DMS153 (cell line): ENCODE data around the gene PDCD1.

Experiments used
- DNase-seq: peaks from one replicate; lab custom pipeline; 2025; lab: John Stamatoyannopoulos, UW

PDCD1 gene

DNA sequence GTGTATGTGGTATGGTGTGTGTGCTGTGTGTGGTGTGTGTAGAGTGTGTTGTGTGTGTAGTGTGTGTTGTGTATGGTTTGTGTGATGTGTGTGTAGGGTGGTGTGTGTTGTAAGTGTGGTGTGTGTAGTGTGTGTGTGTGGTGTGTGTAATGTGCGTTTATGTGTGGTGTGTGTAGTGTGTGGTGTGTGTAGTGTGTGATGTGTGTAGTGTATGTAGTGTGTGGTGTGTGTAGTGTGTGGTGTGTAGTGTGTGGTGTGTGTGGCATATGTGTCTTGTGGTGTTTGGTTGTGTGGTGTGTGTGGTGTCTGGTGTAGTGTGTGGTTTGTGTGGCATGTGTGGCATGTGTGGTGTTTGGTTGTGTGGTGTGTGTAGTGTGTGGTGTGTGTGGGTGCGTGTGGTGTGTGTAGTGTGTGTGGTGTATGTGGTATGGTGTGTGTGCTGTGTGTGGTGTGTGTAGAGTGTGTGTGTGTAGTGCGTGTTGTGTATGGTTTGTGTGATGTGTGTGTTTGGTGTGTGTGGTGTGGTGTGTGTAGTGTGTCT is 6.8 kb upstream of the PDCD1 start:
- DNase-seq: no peak

DNA sequence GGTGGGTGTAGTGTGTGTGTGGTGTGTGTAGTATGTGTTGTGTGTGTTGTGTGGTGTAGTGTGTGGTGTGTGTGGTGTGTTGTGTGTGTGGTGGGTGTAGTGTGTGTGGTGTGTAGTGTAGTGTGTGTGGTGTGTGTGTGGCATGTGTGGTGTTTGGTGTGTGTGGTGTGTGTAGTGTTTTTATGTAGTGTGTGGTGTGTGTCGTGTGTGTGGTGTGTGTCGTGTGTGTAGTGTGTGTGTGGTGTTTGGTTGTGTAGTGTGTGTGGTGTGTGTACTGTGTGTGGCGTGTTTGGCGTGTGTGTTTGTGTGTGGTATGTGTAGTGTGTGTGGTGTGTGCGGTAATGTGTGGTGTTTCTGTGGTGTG is 6.1 kb upstream of the PDCD1 start:
- no peak for DNase-seq

DNA sequence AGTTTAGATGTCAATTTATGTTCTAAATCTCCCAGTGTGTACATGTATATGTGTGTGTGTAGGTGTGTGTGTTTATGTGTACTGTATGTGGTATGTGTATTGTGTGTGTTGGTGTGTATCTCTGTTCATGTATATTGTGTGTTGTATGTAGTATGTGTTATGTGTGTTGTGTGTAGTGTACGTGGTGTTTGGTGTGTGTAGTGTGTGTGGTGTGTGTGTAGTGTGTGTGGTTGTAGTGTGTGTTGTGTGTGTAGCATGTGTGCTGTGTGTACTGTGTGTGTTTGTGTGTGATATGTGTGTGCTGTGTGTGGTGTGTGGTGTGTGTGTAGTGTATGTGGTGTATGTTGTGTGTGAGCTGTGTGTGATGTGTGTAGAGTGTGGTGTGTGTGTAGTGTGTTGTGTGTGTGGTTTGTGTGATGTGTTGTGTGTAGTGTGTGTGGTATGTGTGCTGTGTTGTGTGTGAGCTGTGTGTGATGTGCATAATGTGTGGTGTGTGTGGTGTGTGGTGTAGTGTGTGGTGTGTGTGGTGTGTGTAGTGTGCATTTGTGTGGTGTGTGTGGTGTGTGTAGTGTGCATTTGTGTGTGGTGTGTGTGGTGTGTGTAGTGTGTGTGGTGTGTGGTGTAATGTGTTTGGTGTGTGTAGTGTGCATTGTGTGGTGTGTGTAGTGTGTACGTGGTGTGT is 5.6 kb upstream of the PDCD1 start:
- DNase-seq: no peak

DNA sequence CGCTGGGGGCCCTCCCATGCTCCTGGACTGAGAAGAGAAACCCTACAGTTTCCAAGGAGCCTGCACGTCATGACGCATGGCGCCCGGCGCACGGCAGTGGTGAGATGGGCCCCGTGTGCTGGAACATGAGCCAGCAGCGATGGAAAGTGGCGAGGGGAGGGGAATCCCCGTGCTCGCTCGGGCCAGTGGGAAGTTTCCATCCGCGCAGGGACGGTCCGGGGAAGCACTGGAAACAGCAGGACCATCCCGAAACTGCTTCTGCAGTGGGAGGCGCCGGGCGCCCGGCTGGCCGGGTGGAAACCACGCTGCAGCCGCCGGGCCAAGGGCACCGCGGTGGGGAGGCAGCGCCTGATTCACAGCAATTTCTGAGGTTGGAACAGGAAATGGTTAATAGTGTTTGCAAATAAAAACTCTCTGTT is 4.9 kb upstream of the PDCD1 start:
- DNase-seq: no peak

DNA sequence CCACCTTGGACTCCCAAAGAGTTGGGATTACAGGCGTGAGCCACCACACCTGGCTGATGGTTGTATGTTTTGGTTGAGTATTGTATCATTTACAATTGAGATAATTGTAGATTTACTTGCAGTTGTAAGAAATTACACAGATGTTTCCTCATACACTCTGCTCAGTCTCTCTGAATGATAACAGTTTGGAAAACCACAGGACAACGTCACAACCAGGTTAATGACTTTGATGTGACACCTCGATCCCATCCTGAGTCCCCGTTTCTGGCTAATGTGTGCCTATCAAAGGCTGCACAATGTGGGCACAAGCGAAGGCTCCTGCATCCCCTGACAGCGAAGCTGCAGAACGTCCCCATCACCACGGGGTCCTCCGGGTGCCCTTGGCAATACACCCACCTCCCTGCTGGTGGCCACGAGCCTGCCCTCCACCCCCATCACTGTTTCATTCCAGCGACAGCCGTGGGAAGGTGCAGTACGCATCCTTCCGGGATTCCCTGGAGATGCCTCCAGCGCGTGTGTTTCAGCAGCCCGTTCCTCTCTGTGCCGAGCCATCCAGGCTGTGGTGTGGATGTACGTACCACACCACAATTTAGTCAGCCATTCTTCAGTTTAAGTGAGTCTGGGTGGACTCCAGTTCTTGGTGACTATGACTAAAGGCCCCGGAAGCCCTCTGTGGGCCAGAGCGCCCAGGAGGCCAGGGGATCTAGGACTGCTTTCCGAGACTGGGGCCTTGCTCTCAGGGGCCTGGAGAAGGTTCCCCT is 4.3 kb upstream of the PDCD1 start:
- DNase-seq: no peak

DNA sequence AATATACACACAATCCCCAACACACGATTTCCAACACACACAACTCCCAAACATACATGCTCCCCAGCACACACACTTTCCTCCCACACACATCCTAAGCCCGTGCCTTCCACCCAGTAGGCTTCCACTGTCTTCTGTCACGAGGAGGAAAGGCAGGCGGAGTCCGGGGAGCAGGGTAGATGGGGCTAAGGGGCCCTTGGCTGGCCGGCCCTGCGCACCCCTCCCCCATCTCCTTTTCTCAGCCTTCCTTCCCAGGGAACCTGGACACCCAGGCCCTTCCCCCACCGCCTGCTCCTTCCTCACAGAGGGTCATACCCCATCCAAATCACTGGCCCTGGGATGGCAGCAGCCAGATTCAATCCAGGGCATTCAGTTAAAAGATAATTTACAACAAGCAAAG is 3.4 kb upstream of the PDCD1 start:
- no peak for DNase-seq

DNA sequence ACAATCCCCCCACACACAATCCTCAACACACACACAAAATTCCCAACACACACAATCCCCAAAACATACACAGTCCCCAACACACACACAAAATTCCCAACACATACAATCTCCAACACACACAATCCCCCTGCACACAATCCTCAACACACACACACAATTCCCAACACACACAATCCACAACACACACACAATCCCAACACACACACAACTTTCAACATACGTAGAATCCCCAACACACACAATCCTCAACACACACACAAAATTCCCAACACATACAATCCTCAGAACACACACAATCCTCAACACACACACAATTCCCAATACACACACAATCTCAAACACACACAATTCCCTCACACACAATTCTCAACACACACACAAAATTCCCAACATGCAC is 2.6 kb upstream of the PDCD1 start:
- DNase-seq: no peak

DNA sequence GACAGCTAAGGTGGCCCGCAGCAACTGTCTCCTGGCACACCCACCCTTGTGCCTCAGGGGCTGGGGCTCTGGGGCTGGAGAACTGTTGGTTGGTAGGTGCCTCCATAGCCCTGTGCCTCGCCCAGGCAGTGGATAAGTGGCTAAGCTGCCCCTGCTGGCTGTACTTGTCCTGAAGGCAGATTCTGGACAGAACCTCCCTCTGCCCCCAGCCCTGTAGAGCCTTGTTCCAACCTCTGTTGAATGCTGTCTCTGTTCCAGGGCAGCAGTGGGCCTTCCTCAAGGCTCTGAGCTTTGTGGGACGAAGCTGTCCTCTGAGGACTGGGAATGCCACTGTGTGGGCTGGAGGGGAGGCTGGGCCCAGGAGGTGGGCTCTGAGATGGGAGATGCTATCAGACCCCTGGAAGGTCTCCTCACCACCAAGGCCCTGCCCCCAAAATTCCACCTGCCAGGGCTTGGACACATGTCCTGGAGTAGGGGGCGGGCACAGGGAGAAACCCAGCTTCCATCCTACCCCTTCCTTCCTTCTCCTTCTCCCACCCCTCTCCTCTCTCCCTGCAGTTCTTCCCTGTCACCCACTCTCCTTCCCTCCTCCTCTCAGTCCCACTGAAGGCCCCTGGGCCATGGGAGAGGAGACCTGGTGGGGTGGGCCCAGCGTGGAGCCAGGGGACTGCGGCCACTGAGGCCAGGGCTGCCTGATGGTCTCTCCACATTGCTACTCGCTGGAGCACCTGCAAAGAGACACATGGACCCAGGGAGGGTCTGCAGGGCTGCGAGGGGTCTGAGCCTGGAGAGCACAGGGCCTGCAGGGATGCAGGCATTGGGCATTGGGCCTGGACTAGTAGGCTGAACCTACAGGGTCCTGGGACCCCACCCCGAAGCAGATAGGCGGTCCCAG is 1.7 kb upstream of the PDCD1 start:
- DNase-seq: no peak

DNA sequence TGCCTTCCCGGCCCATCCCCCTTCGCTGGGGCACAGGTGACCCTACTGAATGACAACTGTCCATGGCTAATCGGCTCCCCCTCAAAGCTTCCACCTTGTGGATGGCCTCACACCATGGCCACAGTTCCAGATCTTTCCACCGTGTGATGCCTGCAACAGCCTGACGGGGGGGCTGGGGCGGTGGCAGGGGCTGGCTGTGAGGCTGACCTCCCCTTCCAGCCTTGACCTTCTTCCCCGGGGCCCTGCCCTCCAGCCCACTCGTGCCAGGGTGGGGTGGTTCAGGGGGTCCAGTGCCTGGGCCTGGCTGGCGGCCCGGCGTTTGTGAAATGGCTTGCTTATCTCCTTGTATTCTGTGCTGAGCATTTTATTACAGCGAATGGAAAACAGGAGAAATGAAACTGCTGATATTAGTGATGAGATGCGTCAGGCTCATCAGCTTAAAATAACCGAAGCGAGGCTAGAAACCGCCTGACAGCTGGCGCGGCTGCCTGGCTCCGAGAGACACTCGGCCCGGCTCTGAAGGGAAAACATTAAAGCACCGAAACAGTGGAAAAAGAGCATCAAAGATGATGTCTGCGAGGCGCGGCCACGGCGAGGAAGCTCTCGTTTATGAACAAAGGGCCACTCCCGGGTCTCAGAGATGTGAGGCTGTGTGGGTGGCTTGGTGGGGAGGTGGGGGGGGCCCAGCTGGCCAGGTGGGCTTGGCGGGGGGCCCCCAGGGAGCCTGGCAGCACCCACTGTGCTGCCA is 916 bp upstream of the PDCD1 start:
- DNase-seq: no peak

DNA sequence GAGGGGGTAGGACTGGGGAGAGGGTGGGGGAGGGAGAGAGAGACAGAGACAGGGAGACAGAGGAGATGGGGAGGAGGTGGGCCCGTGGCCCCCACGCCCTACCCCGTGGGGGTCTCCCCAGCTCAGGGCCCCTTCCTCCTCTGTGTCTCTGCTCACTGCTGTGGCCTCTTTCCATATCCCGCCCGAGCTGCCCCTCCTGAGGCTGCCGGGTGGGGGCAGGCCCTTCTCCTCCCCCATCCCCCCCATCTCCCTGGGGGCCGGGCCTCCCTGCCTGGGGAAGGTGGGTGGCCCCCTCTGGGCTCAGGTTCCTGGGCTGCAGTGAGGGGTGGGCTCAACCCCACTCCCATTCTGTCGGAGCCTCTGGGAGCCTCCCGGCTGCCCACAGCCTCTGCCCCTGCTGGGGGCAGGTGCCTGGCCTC is 332 bp upstream of the PDCD1 start:
- no peak for DNase-seq

DNA sequence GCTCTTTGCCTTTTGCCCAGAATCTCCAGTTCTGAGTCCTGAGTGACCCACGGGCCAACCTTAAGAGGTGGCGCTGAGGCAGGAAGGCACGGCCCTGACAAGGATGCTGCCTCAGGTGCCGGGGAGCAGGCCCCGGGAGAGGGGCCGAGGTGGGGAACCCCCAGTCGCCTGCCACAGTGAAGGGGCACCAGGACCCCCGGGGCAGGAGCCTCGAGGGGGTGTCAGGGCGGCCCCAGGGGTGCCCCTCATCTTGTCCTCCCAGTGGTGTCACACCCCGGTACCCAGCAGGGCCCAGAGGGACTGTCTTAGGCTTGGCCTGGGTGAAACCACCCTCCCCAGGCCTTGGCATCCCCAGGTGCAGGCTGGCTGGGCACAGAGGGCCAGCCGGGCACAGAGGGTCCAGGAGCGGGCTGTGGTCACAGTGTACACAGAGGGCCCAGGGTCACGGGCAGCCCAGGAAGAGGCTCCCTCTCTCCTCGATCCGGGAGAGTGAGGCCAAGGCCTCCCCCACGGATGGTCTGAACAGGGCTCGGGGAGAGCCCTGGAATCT is 1.0 kb downstream of the PDCD1 start:
- no peak for DNase-seq

DNA sequence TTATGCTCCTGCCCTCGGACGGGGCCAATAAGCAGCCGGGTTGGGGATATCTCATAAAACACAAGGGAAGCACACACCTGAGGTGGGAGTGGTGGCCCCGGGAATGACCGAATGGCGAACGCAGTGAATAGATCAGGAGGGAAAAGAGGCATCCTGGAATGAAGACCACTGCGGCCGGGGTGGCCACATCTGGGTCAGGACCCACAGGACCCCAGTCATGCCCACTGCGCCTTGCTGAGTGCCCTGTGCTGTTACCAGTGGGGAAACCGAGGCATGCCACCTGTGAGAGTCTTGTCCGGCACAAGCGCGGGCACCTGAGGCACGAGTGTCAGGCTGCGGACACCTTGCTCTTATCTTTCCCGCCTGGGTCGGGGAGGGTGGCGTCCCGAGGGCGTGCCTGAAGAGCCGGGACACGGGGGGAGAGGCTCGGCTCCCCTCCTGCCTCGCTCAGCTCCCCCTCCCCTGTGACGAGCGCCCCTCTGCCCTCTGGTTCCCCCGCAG is 1.6 kb downstream of the PDCD1 start:
- no peak for DNase-seq

DNA sequence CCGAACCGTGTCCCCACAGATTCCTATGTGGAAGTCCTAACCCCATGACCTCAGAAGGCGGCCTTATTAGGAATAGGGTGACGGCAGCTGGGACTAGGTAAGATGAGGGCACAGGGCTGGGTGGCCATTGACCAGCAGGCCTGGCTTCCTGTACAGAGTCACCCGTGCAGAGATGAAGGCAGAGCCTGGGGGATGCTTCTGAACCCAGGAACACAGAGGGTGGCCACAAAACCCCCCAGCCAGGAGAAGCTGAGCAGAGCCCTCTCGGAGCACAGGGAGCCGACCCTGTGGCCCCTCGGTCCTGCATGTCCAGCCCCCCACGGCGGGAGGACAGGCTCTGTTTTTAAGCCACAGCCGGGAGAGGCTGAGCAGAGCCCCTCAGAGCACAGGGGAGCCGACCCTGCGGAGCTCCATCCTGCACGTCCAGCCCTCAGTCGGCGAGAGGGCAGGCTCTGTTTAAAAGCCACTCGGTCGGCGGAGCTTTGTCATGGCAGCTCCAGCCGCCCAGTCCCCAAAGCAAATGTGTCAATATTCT is 2.7 kb downstream of the PDCD1 start:
- DNase-seq: no peak

DNA sequence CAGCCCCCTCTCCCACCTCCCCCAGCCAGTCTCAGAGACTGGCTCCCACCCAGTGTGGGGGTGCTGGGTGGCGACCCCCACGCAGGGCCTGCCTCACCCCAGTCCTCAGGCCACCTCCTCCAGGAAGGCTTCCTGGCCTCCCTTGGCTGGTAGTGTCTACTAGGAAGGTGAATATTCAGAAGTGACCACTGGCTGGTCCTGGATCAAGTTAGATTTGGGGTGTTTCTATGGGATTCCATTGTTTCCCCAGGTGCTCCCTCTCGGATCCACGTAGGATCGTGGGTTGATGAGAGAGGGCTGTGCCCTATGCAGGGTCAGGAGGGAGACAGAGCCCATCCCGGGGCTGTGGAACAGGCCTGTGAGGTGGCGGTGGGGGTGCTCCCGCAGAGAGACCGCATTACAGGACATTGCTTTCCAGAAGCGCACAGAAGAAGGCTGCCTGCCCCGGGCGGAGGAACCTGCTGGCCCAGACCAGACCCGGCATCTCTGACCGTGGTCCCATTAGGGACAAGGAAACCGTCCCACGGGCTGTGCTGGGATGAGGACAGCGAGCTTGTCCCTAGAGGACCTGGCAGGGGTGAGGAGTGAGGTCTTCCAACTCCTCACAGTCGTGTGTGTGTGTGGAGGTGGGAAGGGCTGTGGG is 3.3 kb downstream of the PDCD1 start:
- no peak for DNase-seq

DNA sequence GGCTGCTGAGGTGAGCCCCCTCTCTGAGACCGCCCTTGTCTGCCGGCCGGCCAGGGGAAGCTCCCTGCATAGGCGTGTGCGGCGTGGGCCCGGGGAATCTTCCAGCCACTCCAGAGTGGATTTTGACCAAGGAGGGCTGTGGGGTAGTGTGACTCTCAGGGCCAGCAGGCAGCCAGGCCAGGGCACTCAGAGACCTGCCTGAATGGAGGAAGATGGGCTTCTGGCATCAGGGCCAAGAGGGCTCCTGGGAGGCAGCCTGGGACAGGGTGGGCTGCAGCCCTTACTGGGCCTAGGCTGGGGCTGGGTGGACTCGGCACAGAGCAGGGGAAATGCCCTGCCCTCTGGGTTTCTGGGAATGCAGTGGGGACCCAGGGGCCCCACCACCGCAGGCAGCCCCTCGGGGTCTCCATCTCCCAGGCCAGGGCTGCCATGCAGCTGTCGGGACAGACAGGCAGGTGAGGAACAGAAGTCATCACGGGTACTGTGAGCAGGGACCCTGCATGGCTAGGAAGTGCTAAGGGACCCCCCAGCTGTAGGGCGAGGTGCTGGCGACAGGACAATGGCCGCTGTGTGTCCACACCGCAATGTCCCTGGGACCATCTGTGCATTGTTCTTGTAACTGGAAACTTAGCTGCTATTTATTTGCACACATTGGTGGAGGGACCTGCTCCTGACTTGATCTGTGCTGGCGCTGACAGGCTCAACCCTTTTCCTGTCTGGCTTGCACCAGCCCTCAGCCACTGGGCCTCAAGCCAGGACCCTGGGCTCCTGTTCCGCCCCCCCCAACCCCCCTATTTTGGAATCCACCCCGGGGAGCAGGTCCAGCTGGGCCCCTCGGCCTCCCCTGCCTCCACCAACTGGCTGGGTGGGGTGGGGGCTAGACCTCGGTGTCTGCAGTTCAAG is 4.1 kb downstream of the PDCD1 start:
- no peak for DNase-seq

DNA sequence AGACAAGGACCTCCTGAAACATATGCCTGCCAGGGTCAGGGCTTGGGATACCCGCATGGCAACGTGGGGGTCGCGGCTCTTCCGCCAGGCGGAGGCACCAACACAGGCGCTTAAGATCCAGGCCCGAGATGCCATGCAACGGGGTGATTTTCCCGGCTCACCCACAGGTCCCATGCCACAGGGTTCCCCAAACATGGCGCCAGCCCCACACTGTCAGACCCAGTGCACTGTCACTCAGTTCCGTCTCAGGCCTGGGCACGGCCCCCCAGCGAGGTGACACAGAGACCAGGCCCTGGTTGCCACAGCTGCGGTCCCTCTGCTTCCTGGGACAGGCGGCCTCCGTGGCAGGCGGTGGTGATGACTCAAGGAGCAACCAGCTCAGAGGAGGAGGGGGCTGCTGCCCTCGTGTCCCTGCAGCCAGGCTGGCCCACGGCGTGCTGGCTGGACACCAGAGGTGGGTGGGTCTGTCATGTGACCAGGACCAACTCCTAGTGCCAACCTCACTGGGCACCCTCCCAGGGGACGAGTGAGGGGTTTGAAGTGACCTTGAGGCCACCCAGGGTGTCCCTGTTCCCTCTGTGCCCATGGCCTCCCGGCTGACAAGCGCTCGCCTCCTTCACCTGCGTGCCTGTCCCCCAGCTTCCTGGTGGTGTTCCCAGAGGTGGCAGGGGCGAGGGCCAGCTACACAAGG is 4.9 kb downstream of the PDCD1 start:
- DNase-seq: no peak

DNA sequence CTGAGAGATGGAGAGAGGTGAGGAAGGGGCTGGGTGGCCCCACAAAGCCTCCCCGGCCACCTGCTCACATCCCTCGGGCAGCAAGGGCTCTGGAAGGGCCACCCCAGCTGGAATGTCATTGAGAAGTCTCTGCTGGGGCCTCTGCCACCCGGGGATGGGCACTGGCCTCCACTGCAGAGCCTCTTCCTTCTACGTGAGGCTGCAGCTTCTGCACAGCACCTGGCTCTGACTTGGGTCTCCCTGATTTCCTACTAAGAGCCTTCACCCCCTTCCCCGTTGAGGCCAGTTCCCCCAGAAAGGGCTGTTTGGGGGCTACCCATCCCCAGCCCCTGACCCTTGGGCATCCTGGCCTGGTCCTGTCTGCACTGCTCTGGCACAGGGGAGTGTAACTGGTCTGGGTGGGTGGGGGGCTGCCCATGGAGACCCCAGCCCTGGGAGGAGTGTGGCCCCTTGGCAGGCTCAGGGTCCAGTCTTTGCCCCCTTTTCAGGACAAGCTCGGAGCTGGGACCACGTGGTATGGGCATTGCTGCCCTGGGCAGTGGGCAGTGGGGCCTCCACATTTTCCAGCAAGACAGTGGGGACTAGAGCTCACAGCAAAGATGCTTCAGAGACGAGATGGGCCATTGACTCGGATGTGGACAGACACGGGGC is 5.6 kb downstream of the PDCD1 start:
- no peak for DNase-seq
